CD4-positive, alpha-beta T cell (primary cell): ENCODE measurements around the gene DNAH1. TPM values are rescaled to one million over a fixed set of nuclear protein-coding genes. Genes with fewer than 3 reads are reported as not detected.

Source experiments
- ATAC-seq: fragments of 200-7000 bp; cut with Tn5 transposase; one replicate; pipeline ENCODE4 v1.10.0; 2022; ENCODE audit warnings: mild to moderate bottlenecking; ENCODE audit not compliant: poor library complexity
- CTCF ChIA-PET: fragments of 350-600 bp; sonication (Branson Sonifier 250); formaldehyde crosslinking; loops from one replicate; lab custom pipeline; 2021; ENCODE audit warnings: antibody characterized with exemption, inconsistent platforms; lab: Charles Lee
- POLR2A ChIA-PET: fragments of 350-600 bp; sonication (Branson Sonifier 250); formaldehyde crosslinking; loops from one replicate; lab custom pipeline; 2021; ENCODE audit warnings: antibody characterized with exemption, inconsistent platforms; lab: Charles Lee
- DNase-seq, 14 experiments: peaks; one replicate each; pipeline ENCODE4 v3.0.0-alpha.2; 2013 to 2020; ENCODE audit warnings: mixed read lengths in 2 of 14
- H3K27ac ChIP-seq, 2 donors: one replicate each; pipeline versions ENCODE4 v1.5.1 to v1.7.0; 2013; ENCODE audit warnings: low read length in 2 of 2, low read depth in 1 of 2, mild to moderate bottlenecking in 1 of 2
- H3K27me3 ChIP-seq, 2 experiments: 1 replicate in 1 of 2; 2 replicates in 1 of 2; pipeline versions ENCODE4 v1.6.1 to v1.7.0; 2013; ENCODE audit warnings: low read length in 2 of 2, control low read depth in 1 of 2, mild to moderate bottlenecking in 1 of 2, moderate library complexity in 1 of 2; ENCODE audit not compliant: insufficient read depth in 2 of 2, control insufficient read depth in 1 of 2
- H3K36me3 ChIP-seq: one replicate; pipeline ENCODE4 v1.6.1; 2013; ENCODE audit warnings: low read length, control low read depth; ENCODE audit not compliant: insufficient read depth
- H3K4me1 ChIP-seq: one replicate; pipeline ENCODE4 v1.6.1; 2013; ENCODE audit warnings: low read length, control low read depth; ENCODE audit not compliant: insufficient read depth
- H3K4me3 ChIP-seq: one replicate; pipeline ENCODE4 v1.5.1; 2013; ENCODE audit warnings: mild to moderate bottlenecking, low read length, moderate library complexity
- H3K9me3 ChIP-seq, 2 experiments: 1 replicate in 1 of 2; 2 replicates in 1 of 2; pipeline versions ENCODE4 v1.6.1 to v1.7.0; 2013; ENCODE audit warnings: low read length in 2 of 2, mild to moderate bottlenecking in 2 of 2, control low read depth in 1 of 2, moderate library complexity in 1 of 2; ENCODE audit not compliant: control insufficient read depth in 1 of 2, insufficient read depth in 1 of 2
- H3K27ac Mint-ChIP-seq: one replicate; pipeline ENCODE4 v1.8.0; 2020; ENCODE audit warnings: mixed read lengths
- H3K27me3 Mint-ChIP-seq: one replicate; pipeline ENCODE4 v1.8.0; 2021; ENCODE audit warnings: mixed read lengths
- H3K36me3 Mint-ChIP-seq: one replicate; pipeline ENCODE4 v1.8.0; 2021; ENCODE audit warnings: low read depth, mixed read lengths
- H3K4me1 Mint-ChIP-seq: one replicate; pipeline ENCODE4 v1.8.0; 2021; ENCODE audit warnings: low read depth, mixed read lengths
- H3K4me3 Mint-ChIP-seq: one replicate; pipeline ENCODE4 v1.8.0; 2020; ENCODE audit warnings: mild to moderate bottlenecking, mixed read lengths
- H3K9me3 Mint-ChIP-seq: one replicate; pipeline ENCODE4 v1.8.0; 2020; ENCODE audit warnings: mixed read lengths
- intact Hi-C, 2 experiments: fragments of 100-400 bp; cut with DNase I in 1 of 2; cut with micrococcal nuclease in 1 of 2; formaldehyde crosslinking; loops; one replicate each; pipeline versions ENCODE4 v1.15.1 to v1.9.0; 2023 to 2025; cut with DNase I, micrococcal nuclease
- microRNA-seq: library from miRNA; unstranded; fragments of <30 nt; microRNA quantifications from one replicate; pipeline ENCODE4 v1.2.0, GENCODE V29; 2021; ENCODE audit warnings: borderline microRNAs expressed, borderline replicate concordance
- total RNA-seq, 174 experiments: library from RNA in 2 of 174; stranded (reverse) in 2 of 174; gene quantifications; one replicate each; pipeline ENCODE4 v1.2.3 and lab custom pipeline; 2021 to 2026
- TF ChIP-seq, protein P1 (sequence below): fragments of 200-600 bp; IDR thresholded peaks from one replicate; pipeline ENCODE4 v1.8.0; 2022; ENCODE audit warnings: antibody characterized with exemption, mild to moderate bottlenecking

DNAH1 gene
- total RNA-seq, 2 experiments from 2014 or later, result 49.7 to 50.7 TPM

- H3K27me3 Mint-ChIP-seq, result no peaks in the 10 kb centered on the region
- H3K4me3 Mint-ChIP-seq, result peak overlapping the region; percentile 47
- no peaks in the 10 kb centered on the region for H3K27me3 ChIP-seq
- ATAC-seq (peak; percentile 71), DNase-seq (peak; percentile 54 to 85 (median 66))
- no peaks in the 10 kb centered on the region for H3K36me3 ChIP-seq
- H3K27ac Mint-ChIP-seq, result peak overlapping the region; percentile 38
- H3K4me1 Mint-ChIP-seq, result peaks cover 14% of the 10 kb centered on the region
- H3K9me3 ChIP-seq, result no peaks in the 10 kb centered on the region
- TF ChIP-seq, protein P1, sequence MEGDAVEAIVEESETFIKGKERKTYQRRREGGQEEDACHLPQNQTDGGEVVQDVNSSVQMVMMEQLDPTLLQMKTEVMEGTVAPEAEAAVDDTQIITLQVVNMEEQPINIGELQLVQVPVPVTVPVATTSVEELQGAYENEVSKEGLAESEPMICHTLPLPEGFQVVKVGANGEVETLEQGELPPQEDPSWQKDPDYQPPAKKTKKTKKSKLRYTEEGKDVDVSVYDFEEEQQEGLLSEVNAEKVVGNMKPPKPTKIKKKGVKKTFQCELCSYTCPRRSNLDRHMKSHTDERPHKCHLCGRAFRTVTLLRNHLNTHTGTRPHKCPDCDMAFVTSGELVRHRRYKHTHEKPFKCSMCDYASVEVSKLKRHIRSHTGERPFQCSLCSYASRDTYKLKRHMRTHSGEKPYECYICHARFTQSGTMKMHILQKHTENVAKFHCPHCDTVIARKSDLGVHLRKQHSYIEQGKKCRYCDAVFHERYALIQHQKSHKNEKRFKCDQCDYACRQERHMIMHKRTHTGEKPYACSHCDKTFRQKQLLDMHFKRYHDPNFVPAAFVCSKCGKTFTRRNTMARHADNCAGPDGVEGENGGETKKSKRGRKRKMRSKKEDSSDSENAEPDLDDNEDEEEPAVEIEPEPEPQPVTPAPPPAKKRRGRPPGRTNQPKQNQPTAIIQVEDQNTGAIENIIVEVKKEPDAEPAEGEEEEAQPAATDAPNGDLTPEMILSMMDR, result peak; percentile 100
- no peak overlapping the region for H3K4me3 ChIP-seq
- no peak overlapping the region for H3K27ac ChIP-seq
- no peaks in the 10 kb centered on the region for H3K36me3 Mint-ChIP-seq
- ChIA-PET CTCF (interaction anchor here (0.5 to 3.5 kb wide), 5 partner anchors 12 to 915 kb away, joined by 3 to 25 read pairs (median 3); no protein-coding TSS in a partner anchor), POLR2A (interaction anchor here (1.2 to 2.3 kb wide), 2 partner anchors 8 to 35 kb away, joined by 4 to 11 read pairs; partner anchors contain the start of gene NISCH)
- peaks cover 28% of the 10 kb centered on the region for H3K4me1 ChIP-seq
- no peaks in the 10 kb centered on the region for H3K9me3 Mint-ChIP-seq
- intact Hi-C loops, result loop anchor here (1.0 to 10.0 kb wide), 9 partner anchors 18 to 446 kb away; partner anchors contain the start of gene GLYCTK (in 1 of the 2)
These were observed 130.8 kb downstream of the DNAH1 start for GRCh38 chr3:52446631-52447511.

DNA sequence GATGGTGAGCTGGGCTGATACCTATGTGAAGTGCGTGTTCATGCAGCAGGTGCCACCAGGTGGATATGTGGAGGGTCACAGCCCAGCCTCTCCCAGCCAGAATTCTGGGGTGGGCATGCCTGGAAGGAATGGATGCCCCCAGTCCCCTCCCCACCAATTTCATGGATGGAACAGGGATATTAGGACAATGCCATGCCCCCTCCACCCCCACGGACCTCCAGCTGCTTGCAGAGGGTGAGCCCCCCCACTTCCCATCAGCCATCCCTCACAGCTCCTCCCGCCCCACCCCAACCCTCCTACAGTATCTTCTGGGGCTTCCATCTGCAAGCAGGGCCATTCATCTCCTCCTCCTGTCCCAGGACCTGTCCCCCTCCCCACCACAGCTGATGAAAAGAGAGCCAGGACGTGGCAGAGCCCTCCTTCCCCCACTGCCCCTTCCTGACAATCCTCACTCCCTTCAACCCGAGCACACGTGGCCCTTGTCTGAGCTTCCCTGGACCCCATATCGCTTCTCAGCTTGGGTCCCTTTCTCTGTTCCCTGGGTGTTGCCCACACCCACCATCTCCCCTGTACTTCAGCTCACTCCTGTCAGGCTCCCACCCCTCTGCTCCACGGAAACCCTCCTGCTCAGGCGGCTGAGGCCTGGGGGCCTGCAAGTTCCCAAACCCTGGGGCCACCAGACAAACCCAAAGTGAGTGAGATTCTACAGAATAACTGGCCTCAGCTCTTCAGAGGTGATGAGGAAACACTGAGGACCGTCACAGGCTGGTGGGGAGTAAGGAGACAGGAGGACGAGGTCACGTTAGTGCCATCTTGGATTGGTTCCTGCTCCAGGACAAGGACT, 131.6 kb downstream of the DNAH1 start:
- ATAC-seq (no peak), DNase-seq (no peak)
- H3K9me3 ChIP-seq, result no peaks in the 10 kb centered on the region
- H3K27me3 ChIP-seq, result no peaks in the 10 kb centered on the region
- no peak overlapping the region for H3K27ac ChIP-seq
- H3K36me3 ChIP-seq, result no peaks in the 10 kb centered on the region
- ChIA-PET POLR2A (interaction anchor here (1.1 to 2.3 kb wide), 2 partner anchors 36 to 226 kb away, joined by 3 to 11 read pairs; no protein-coding TSS in a partner anchor), CTCF (interaction anchor here (1.0 to 3.5 kb wide), 4 partner anchors 15 to 35 kb away, joined by 3 to 25 read pairs (median 3); no protein-coding TSS in a partner anchor)
- TF ChIP-seq, protein P1, result no peak
- intact Hi-C loops, result loop anchor here (1.0 to 10.0 kb wide), 9 partner anchors 19 to 446 kb away; partner anchors contain the start of gene GLYCTK (in 1 of the 2)
- H3K4me3 ChIP-seq, result no peak overlapping the region
- Mint-ChIP-seq H3K4me1 (peaks cover 14% of the 10 kb centered on the region), H3K4me3 (no peak overlapping the region), H3K36me3 (no peaks in the 10 kb centered on the region), H3K27ac (peak overlapping the region; percentile 38), H3K9me3 (no peaks in the 10 kb centered on the region), H3K27me3 (no peaks in the 10 kb centered on the region)
- H3K4me1 ChIP-seq, result peaks cover 30% of the 10 kb centered on the region

Small RNA genes lying within 50 kb of the gene (microRNA-seq; reads per million reads assigned to microRNA genes)
- not detected for gene MIR135A1
- gene MIRLET7G, result 386,313 reads per million, percentile 100 among the genes with 10 or more reads in this experiment

Other genes with a start within 250 kb of the DNAH1 start
- under 1 TPM; 0.22 to 0.39 TPM for gene POC1A, start 161.9 kb upstream of the DNAH1 start, total RNA-seq
- 1 to 10 TPM; 6.0 to 7.0 TPM for gene ALAS1, start 118.2 kb upstream of the DNAH1 start, total RNA-seq
- under 1 TPM; 0.08 to 0.17 TPM for gene TLR9, start 90.7 kb upstream of the DNAH1 start, total RNA-seq
- 10 to 100 TPM; 17.4 to 21.7 TPM for gene TWF2, start 77.2 kb upstream of the DNAH1 start, total RNA-seq
- gene PPM1M, start 70.6 kb upstream of the DNAH1 start, total RNA-seq, result 10 to 100 TPM; 36.7 to 40.2 TPM
- gene WDR82, start 37.7 kb upstream of the DNAH1 start, total RNA-seq, result 100 to 1,000 TPM; 114 TPM
- gene GLYCTK, start 28.5 kb upstream of the DNAH1 start, total RNA-seq, result 10 to 100 TPM; 24.4 to 24.6 TPM
- 100 to 1,000 TPM; 149 to 157 TPM for gene BAP1, start 93.7 kb downstream of the DNAH1 start, total RNA-seq
- gene PHF7, start 94.3 kb downstream of the DNAH1 start, total RNA-seq, result 10 to 100 TPM; 13.3 to 13.8 TPM
- gene SEMA3G, start 128.8 kb downstream of the DNAH1 start, total RNA-seq, result under 1 TPM; 0.34 to 0.69 TPM
- gene TNNC1, start 137.7 kb downstream of the DNAH1 start, total RNA-seq, result 1 to 10 TPM; 5.3 to 6.6 TPM
- 100 to 1,000 TPM; 160 to 163 TPM for gene NISCH, start 139.3 kb downstream of the DNAH1 start, total RNA-seq
- gene STAB1, start 179.0 kb downstream of the DNAH1 start, total RNA-seq, result 1 to 10 TPM; 1.5 to 2.5 TPM
- 1 to 10 TPM; 2.5 to 4.2 TPM for gene NT5DC2, start 217.5 kb downstream of the DNAH1 start, total RNA-seq
- gene UQCC5, start 220.3 kb downstream of the DNAH1 start, total RNA-seq, result 1 to 10 TPM; 2.8 to 8.3 TPM